A204.1 (cell line): ENCODE data around the gene KIF26B.
A peak's percentile ranks its signal among the peaks of the same experiment; 100 is the strongest.

Experiments
- FAIRE-seq: peaks from 2 replicates; lab custom pipeline; 2012; peaks lifted over from hg19 to GRCh38; lab: Jason Lieb, UNC

The KIF26B gene

DNA sequence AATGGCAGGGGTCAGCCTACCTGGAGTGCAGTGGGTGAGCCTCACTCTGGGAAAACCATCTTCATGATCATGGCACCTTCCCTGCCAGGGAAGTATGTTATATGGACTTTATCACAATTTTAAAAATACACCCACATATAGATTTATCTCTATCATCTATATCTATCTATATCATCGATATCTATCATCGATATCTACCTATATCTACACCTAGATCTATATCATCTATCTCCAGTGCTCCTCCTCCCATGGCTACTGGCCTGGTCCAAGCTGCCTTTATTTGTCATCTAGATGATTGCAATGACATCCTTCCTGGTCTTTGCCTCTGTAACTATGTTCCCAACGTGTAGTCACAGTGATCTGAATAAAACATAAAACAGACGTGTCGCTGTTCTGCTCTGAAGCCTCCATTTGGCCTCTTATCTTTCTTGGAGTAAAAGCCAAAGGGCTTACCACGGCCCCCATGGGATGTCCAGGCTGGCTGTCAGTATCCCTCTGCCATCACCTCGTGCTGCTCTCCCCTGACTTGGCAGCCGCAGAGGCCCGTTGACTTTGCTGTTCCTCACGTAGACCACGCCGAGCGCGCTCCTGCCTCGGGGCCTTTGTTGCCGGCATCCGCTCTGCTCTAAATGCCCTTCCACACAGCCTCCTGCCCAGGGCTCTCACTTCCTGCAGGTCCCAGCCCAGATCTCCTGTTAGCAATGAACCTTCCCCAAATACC is 20.6 kb upstream of the KIF26B start:
- no peak for FAIRE-seq

DNA sequence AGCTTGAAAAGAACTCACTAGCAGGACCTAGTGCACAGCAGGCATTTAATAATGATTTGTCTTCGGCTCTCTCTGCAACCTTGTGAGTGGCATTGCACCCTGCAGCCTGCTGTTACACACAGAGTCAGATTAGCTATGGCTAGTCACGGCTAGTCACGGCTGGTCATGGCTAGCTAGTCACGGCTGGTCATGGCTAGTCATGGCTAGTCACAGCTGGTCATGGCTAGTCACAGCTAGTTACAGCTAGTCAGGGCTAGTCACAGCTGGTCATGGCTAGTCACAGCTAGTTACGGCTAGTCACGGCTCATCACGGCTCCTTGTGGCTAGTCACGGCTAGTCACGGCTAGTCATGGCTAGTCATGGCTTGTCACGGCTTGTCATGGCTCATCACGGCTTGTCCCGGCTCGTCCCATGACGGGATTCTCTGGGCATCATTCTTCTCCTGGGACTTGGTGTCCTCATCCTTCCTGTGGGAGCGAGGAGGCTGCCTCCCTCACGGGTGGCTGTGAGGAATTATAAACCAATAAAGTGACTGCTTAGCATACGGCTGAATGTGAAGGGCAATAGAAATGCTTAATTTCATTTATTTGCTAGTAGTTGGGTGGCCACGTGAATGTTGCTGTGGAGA is 12.5 kb upstream of the KIF26B start:
- no peak for FAIRE-seq

DNA sequence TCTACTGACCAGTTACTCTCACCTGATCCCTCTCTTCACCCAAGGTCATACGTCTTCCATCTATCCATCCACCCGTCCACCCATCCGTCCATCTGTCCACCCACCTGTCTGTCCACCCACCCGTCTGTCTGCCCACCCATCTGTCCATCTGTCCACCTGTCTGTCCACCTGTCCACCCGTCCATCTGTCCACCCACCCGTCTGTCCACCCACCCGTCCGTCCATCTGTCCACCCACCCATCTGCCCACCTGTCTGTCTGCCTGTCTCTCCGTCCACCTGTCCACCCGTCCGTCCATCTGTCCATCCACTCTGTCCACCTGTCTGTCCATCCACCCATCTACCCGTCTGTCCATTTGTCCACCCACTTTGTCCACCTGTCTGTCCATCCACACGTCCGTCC is 11.8 kb upstream of the KIF26B start:
- no peak for FAIRE-seq

DNA sequence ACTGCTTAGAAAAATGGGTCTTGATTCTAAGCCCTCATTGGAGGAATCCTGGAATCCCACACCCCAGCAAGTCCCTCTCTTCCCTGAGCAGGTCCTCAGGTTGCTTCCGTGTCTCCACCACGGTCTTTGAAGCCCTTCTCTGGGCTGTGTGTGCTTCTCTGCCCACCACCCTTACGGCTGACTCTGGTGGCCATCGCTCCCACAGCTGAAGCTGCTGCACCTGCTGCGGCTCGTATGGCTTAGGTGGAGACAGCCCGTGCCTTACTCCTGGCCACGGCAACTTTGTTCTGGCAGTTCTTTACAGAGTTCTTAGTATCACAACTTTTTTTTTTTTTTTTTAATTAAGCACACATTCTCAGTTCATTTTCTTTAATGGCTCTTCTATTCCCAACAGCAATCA is 10.9 kb upstream of the KIF26B start:
- no peak for FAIRE-seq

DNA sequence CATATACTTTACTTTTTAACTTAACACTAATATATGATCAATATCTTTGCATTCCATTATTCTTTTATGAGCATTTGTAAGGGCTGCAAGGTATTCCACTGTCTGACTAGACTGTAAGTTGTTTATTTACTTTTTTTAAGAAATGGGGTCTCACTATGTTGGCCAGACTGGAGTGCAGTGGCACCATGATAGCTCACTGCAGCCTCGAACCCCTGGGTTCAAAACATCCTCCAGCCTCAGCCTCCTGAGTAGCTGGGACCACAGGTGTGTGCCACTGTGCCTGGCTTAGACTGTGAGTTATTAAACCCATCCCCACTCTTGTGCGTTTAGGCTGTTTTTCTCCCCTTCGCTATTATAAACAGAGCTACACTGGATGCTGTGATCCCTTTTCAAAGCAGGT is 6.7 kb upstream of the KIF26B start:
- FAIRE-seq = no peak

DNA sequence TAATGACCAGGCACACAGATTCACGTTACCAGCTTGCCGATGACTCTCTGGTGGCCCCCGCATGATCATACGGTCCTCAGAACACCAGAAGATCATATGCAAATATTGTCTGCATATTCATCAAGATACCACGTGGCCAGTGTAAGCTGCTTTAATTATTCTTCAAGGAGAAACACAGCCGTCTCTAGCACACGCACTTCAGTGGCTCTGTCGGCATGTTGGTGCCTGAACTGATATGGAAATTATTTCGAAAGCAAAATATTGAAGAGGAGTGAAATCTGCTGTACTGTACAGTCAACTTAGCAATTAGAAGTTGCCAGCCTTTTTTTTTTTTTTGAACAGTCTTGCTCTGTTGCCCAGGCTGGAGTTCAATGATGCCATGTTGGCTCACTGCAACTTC is 5.9 kb upstream of the KIF26B start:
- no peak for FAIRE-seq

DNA sequence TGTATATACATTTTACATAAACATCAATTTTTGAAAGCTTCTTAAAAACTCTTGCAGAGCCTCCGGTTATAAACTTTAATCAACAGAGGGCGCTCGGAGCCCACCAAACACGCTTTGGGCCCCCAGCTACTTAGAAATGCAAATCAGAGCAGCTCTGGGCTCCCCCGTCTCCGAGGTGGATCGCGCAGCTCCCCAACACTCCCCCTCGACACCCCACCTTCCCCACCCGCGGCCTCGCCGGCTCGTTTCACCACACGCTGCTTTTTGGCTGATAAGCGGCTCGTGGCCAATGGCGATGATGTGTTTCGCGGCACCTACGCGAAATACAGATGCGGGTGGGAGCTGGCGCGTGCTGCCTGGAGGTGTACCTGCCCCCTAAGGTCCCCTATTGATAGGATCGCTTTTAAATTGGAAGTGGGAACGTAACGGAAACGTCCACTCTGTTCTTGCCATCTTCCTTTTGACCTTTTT is 1.7 kb upstream of the KIF26B start:
- peak; percentile 73 for FAIRE-seq

DNA sequence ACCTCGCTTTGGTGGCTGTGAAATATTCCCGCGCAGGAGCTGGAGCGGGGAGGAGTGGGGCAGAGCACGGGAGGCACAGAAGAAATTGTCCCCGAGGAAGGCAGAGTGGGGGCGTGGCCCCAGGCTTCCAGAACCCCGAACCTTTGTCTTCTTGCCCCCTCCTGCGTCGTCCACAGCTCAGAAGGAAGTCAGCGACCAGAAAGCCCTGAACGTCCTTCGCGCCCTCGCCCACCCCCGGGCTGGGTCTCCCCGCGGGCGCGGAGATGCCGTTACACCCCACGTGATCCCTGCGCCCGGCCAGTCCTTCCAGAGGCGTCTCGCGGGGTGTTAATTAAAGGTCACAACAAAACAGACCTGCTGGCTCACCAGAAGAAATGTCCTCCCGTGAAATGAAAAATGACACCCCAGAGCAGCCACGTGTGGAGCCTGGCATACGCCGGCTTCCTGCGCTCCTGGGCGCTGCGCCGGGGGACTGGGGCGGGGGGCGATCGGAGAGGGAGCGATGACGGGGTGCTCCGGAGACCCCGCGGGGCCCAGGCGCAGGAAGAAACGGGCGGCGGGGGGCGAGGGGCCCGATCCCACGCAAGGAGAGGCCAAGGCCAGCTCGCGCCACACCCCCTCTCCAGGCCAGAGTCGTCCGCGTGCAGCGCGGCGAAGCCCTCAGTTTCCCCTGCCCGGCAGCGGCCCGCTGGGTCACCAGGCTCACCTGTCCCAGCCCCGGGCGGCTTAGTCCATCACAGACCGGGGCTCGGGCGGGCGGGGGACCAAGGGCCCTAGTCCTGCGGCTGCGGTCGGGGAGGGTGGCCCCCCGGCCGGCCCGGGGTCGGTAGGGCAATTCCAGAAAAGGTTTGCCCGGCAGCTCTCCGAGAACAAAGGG is 995 bp upstream of the KIF26B start:
- FAIRE-seq = no peak

DNA sequence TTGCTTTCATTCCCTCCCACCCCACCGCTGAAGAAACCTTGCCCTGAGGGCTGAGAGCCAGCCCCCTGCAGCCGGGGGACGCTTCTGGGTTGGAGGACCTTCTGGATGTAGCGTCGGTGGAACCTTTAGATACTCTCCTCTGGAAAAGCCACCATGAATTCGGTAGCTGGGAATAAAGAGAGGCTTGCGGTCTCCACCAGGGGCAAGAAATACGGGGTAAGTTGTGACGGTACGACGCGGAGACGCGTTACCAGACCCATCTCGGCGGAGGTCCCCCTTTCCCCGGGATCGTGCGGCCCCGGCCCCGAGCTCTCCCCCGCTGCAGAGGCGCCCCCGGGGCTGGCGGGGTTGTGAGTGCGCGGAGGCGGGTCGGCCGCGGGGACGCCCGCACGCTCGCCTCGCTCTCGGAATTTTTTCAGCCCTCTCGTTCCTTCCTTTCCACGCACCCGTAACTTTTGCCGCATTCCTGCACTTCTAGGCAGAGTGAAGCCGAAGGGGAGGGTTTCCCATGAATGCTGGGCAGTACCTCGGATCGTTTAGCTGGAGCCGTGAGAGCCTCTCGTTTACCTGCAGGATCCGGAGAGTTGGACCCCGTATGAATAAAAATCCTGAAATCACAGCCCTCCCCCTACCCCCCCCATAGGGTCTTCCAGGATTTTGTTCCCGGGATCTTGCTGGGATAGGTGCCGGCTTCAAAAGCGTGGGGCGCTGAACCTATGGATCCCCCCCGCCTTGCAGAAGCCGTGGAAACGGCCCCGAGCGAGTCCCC is 671 bp downstream of the KIF26B start:
- no peak for FAIRE-seq

DNA sequence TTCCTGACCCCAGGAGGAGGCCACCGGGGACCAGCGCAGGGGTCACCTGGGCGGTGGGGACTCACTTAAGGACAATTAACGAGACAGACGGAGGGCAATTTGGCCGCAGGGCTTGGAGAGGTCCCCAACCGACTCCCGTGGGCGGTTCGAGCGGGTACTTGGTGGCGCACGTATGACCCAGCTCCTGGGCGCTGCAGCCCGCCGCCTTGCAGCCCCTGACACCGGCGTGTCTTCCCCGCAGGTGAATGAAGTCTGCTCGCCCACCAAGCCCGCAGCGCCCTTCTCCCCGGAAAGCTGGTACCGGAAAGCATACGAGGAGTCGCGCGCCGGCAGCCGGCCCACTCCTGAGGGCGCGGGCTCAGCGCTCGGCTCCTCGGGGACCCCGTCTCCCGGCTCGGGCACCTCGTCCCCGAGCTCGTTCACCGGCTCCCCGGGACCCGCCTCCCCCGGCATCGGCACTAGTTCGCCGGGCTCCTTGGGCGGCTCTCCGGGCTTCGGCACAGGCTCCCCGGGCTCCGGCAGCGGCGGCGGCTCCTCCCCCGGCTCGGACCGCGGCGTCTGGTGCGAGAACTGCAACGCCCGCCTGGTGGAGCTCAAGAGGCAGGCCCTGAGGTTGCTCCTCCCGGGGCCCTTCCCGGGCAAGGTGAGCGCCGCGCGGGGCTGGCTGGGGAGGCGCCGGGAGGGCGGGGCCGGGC is 1.4 kb downstream of the KIF26B start:
- no peak for FAIRE-seq

DNA sequence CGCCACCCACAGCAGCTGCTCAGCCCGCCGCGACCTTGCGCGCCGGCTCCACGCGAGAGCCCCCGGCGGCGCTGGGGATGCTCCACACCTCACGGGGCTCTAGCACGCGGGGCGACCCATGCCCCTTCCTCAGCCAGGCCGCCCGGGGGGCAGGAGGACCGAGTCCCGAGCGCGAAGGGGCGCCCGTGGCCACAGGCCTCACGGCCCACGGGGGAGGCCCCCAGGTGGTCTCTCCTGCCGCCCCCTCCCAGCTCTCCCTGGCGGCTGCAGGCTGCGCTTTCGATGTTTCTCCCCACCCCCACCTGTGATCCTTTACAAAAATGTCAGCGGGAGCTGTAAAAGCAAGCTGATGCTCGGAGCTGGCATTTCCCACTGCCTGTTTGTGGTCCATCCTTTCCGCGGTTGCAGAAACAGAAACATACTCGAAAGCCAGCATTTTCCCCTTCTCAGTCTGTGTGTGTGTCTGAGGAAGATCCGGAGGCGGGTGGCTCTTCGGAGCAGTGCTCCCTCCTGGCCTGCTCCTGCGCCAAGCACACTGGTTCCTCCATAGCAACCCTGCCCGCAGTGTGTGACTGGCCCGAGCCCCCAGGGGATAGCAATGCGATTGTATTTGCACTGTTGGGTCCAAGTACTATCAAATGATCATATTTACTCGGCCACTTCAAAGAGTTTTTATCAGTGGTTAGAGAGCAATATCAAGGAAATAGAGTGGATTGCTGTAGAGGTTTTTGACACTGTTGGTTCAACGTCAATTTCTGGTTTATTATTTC is 2.1 kb downstream of the KIF26B start:
- no peak for FAIRE-seq

DNA sequence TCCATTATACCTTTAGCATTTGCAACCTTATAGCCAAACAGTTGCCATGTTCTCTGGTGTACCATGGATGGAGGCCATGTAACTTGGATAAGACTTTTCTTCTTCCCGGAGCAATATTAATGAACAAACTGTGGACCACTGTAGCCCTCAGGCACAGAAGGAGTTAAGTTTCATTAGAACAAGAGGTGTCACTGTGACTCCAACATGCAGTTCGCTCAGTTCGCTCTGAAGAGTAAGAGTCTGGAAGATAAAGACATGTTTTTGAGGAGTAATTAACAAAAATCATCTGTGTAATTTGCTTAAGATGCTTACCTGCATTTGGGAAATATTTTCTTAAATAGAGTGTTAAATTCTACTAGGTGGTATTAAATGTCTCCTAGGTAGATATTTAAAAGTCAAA is 4.1 kb downstream of the KIF26B start:
- no peak for FAIRE-seq

DNA sequence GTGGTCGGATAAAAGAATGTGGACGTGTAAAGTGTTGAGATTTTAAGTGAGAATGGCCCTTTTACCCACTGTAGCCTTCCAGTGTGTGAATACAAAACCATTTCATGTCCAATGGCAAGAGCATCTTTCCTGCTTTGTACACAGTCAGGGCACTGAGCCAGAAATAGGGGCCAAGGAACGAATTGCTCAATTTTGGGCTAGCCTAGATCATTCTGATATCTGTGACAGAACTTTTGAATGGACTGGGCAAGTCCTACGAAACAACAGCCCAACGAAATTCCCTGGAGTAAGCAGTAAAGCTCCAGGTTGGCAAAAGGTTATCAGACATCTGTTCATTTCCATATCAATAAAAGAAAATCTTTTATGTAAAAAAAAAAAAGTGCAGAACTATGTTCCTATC is 5.5 kb downstream of the KIF26B start:
- FAIRE-seq = no peak

DNA sequence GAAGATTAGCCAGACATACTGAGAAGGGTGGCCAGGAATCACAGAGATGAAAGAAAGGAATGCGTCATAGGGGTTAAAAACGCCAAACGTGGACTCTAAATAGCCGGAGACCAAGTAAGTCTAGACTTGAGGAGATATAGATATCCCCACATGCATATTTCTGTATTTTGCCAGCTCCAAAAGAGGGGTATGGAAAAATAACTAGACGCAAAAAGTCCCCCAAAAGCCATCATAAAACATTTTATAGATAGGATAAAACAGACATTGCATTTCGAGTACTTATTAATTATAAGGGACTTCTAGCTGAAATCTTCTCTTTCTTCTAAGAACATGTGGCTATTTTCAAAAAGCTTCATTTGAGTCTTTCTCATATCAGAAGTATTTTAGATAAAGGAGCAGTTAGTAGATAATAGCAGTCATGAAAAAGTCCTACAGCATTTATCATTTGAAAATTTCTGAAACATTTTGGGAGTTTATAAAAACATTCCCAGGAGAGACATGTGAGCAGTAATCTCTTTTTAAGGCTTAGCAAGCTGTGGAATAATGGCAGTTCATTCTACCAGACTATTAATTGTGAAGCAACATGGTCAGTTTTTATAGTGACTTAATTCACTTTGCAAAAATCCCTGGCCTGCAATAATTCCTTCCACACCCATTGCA is 6.1 kb downstream of the KIF26B start:
- FAIRE-seq = no peak

DNA sequence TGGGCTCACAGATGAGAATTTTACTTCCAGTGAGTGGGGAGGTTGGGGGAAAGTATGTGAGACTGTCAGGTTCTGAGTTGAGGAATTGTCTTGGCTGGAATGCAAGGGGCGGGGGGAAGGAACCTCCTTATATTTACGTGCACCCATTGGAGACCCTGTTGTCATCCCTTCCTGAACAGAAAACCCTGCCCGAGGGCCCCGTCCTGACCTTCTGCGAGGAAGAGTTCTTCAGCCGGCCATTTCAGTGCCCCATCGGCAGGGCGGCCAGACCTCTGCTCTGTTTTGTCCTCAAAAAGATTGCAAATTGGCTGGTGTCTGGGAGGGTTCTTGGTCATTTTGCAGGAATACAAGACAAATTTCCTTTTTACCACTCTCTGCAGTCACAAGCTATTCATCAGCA is 7.1 kb downstream of the KIF26B start:
- FAIRE-seq = no peak

DNA sequence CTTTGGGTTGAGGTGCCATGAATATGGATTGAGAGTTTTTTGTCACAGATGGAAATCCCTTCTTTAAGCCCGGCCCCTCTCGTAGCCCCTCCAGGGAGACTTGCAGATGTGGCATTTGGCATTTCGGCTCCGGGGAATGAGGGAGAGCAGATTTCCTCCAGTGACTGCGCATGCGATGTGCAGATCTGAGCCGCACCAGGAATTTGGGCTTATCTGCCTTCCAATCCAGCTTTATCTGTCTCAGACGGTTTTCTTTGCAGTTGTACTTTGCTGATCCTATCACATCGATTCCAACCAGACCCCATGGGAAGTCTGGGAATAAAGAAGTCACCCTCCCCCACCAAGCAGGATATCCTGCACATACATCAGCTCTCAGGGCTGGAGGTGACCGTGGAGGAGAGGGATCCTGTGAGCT is 11.7 kb downstream of the KIF26B start:
- no peak for FAIRE-seq

DNA sequence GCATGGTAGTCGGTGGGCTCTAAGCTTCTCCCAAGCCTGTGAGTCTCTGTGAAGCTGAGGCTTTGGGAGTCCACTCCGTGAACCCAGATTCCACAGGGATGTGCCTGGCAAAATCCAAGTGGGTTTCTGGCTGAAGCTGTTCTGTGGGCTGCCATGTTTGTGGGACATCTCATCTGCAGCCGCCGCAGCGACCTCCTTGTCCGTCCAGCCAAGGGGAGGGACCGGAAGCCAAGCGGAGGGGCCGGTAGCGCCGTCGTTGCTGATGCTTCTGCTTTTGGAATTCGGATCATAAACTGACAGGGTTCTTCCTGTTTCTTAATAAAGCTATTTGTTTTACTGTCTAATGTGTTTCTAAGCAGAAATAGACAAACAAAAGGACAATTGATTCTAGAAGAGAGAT is 13.3 kb downstream of the KIF26B start:
- FAIRE-seq = no peak

DNA sequence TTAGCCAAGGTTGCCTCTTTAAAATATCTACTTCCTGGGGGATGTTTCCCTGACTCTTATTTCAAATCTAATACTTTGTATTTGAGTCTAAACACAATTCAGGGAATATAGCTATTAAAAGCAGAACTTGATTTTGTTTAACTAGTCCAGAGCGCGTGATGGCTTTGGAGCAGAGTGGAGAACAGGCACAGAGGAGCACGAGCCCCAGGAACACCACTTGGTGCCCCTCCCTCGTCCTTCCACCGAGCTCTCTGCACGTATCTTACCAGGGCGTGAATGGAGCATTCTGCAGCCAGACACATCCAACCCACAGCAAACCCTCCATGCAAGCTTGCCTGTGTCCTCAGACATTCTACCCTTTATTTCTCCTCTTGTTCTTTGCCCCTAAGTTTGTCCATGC is 14.1 kb downstream of the KIF26B start:
- no peak for FAIRE-seq

DNA sequence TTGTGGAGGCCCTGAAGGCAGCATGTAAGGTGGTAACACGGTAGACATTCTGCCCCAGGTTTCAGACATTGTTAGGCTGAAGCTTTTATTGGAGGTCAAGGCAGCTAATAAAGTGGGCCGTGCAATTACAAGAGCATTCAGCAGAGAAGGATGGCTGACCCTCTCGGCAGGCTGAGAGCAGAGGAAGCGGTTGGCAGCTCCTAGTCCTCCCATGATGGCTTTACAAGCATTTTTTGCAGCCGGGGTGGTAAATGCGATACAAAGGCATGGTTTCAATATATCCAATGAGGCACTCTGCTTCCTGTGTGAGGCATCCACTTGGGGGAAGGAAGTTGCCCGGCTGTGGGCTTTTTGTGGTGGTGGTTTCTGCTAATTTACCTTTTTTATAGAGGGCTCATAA is 14.6 kb downstream of the KIF26B start:
- no peak for FAIRE-seq

DNA sequence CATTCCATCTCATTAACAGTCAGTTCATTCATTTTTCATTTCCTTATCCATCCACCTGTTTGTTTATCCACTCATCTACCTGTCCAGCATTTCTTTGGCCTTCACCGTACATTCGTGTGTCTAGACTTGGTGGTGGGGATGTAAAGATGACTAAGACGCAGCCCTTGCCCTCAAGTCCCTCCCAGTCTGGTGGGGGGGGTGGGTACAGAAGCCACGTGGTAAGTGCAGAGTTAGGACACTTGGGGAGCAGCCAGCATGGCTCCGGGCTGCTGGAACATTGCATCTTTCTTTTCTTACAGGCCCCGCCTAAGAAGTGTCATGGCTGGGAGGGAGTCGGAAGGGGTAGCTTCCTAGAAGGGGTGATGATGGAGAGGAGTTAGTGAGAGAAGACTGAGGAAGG is 17.2 kb downstream of the KIF26B start:
- no peak for FAIRE-seq

DNA sequence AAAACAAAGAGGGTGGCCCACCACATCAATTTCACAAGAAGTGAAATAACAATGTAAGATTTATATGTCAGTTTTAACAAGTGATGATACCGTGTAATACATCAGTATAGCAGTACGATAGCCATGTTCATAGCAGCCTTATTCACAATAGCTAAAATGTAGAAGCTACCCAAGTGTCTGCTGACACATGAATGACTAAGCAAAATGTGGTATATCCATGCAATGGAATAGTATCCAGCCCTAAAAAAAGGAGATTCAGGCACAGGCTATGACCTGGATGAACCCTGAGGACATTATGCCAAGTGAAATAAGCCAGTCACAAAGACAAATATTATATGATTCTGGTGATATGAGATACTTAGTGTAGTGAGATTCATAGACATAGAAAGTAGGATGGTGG is 18.0 kb downstream of the KIF26B start:
- FAIRE-seq = no peak
